Measurements from ENCODE around the gene AGO3. TPM values are rescaled to one million over a fixed set of nuclear protein-coding genes. Genes with fewer than 3 reads are reported as not detected.

Gene AGO3
- total and polyA plus RNA-seq, 2 of the 13 experiments (the other 11 are each of a cell fraction or from before 2014, with no cell fraction given) = 21.2 to 27.1 TPM

GRCh38 chr1:35931446-35932157, 697 bp downstream of the AGO3 start (continued):
- TF ChIP-seq NFAT5 (CRISPR knock-in tag; IDR thresholded peaks at IDR 0.05) = no peak
- TF ChIP-seq HOXD1 (CRISPR knock-in tag; IDR thresholded peaks at IDR 0.05) = no peak
- no peak for TF ChIP-seq ARID3A (IDR thresholded peaks at IDR 0.05; ENCODE audit: low read depth, low read length)
- TF ChIP-seq HHEX (CRISPR knock-in tag; IDR thresholded peaks at IDR 0.05) = no peak
- TF ChIP-seq ZBTB14 (CRISPR knock-in tag; IDR thresholded peaks at IDR 0.05) = no peak
- TF ChIP-seq TFE3 (CRISPR knock-in tag; IDR thresholded peaks at IDR 0.05) = no peak
- no peak for TF ChIP-seq ZNF746 (CRISPR knock-in tag; IDR thresholded peaks at IDR 0.05)
- TF ChIP-seq U2AF1 (optimal IDR thresholded peaks at IDR 0.05; ENCODE audit: low read depth, low read length) = no peak
- no peak for TF ChIP-seq NFATC3 (CRISPR knock-in tag; IDR thresholded peaks at IDR 0.05)
- TF ChIP-seq NRL (CRISPR knock-in tag; IDR thresholded peaks at IDR 0.05; ENCODE audit: borderline replicate concordance) = 0 out of 2 replicates have a peak, but pooled peaks have one; percentile 22
- no peak for TF ChIP-seq KLF15 (CRISPR knock-in tag; IDR thresholded peaks at IDR 0.05; ENCODE audit: borderline replicate concordance)
- TF ChIP-seq SP2 (CRISPR knock-in tag; IDR thresholded peaks at IDR 0.05) = no peak
- no peak for TF ChIP-seq ZNF296 (CRISPR knock-in tag; conservative IDR thresholded peaks at IDR 0.05)
- no peak for TF ChIP-seq RBM39 (IDR thresholded peaks at IDR 0.05; ENCODE audit: low read depth, low read length, poor library complexity, severe bottlenecking)
- TF ChIP-seq ZNF414 (CRISPR knock-in tag; IDR thresholded peaks at IDR 0.05) = peak; percentile 68
- no peak for TF ChIP-seq SAFB2 (CRISPR knock-in tag; IDR thresholded peaks at IDR 0.05; ENCODE audit: borderline replicate concordance, low read depth)
